ENCODE data around the gene CDKN2D. TPM values are rescaled to one million over a fixed set of nuclear protein-coding genes. Genes with fewer than 3 reads are reported as not detected.

CDKN2D gene
- total and polyA plus RNA-seq, 2 of the 13 experiments (the other 11 are each of a cell fraction or from before 2014, with no cell fraction given) = 5.4 to 8.6 TPM

DNA sequence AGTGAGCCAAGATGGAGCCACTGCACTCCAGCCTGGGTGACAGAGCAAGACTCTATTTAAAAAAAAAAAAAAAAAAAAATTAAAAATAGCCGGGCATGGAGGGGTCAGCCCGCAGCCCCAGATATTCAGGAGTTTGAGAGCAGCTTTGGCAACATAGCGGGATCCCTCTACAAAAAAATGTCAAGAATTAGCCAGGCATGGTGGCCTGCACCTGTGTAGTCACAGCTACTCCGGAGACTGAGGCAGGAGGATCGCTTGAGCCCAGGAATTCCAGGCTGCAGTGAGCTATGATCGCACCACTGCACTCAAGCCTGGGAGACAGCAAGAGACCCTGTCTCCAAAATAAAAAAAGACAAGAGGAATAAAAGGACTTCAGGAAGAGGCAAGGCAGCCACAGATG is 17.6 kb upstream of the CDKN2D start (continued):
- TF ChIP-seq, protein P1, sequence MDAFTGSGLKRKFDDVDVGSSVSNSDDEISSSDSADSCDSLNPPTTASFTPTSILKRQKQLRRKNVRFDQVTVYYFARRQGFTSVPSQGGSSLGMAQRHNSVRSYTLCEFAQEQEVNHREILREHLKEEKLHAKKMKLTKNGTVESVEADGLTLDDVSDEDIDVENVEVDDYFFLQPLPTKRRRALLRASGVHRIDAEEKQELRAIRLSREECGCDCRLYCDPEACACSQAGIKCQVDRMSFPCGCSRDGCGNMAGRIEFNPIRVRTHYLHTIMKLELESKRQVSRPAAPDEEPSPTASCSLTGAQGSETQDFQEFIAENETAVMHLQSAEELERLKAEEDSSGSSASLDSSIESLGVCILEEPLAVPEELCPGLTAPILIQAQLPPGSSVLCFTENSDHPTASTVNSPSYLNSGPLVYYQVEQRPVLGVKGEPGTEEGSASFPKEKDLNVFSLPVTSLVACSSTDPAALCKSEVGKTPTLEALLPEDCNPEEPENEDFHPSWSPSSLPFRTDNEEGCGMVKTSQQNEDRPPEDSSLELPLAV (CRISPR knock-in tag; conservative IDR thresholded peaks at IDR 0.05; ENCODE audit: low read depth) = no peak
- no peak for TF ChIP-seq FOXA3 (CRISPR knock-in tag; IDR thresholded peaks at IDR 0.05)
- no peak for TF ChIP-seq NFYC (CRISPR knock-in tag; IDR thresholded peaks at IDR 0.05)
- TF ChIP-seq, protein P2, sequence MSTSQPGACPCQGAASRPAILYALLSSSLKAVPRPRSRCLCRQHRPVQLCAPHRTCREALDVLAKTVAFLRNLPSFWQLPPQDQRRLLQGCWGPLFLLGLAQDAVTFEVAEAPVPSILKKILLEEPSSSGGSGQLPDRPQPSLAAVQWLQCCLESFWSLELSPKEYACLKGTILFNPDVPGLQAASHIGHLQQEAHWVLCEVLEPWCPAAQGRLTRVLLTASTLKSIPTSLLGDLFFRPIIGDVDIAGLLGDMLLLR (CRISPR knock-in tag; IDR thresholded peaks at IDR 0.05) = no peak
- TF ChIP-seq, protein P3, sequence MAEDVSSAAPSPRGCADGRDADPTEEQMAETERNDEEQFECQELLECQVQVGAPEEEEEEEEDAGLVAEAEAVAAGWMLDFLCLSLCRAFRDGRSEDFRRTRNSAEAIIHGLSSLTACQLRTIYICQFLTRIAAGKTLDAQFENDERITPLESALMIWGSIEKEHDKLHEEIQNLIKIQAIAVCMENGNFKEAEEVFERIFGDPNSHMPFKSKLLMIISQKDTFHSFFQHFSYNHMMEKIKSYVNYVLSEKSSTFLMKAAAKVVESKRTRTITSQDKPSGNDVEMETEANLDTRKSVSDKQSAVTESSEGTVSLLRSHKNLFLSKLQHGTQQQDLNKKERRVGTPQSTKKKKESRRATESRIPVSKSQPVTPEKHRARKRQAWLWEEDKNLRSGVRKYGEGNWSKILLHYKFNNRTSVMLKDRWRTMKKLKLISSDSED (CRISPR knock-in tag; IDR thresholded peaks at IDR 0.05) = no peak

DNA sequence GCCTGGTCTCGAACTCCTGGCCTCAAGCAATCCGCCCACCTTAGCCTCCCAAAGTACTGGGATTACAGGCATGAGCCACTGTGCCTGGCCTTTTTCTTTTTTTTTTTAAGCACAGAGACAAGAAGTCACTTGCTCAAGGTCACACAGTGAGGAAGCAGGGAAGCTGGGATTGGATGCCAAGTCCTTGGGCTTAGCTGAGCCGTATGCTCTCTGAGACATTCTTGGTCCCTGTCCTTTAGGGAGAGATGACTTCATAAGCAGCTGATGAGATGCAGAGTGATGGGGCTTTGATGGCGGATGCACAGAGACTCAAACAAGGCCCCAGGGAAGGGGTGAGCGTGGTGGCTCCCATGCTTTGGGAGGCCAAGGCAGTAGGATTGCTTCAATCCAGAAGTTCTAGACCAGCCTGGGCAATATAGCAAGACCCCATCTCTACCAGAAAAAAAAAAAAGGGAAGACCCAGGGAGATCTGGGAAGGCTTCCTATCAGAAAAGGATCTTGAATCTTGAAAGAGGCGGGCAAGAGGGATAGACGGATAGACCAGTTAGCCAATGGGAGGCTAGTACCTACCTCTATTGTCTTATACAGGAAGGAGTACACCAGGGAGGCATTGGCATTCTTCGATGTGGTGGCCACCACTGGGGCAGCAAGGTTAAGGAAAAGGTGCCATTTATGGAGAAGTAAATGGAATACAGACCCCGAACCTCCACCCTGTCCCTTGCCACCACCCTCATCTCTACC is 14.4 kb upstream of the CDKN2D start:
- Histone ChIP-seq H4K20me1 (ENCODE audit: insufficient read depth, low read length) (no peaks in the 10 kb centered on the region), H3K79me2 (ENCODE audit: insufficient read depth, low read length) (no peaks in the 10 kb centered on the region), H3K27ac (ENCODE audit: extremely low read length, insufficient read depth, low read length) (no peak overlapping the region), H3K4me3 (replicated peaks in 1 of 3; ENCODE audit: insufficient read depth in 1 of 3, low read depth in 2 of 3, low read length in 3 of 3) (no peak overlapping the region), H3K4me2 (ENCODE audit: low read depth, low read length) (peak overlapping the region; percentile 13; the same call in 1 of the 2 replicates), H2AFZ (ENCODE audit: low read length) (no peak overlapping the region), H3K4me1 (ENCODE audit: insufficient read depth, low read length) (peaks cover 23% of the 10 kb centered on the region), H3K9me3 (ENCODE audit: low read length) (no peaks in the 10 kb centered on the region), H3K9ac (ENCODE audit: insufficient read depth, low read depth, low read length) (no peak overlapping the region), H3K27me3 (ENCODE audit: control insufficient read depth in 1 of 2, insufficient read depth in 2 of 2, low read length in 2 of 2) (peaks cover 3 to 21% of the 10 kb centered on the region in 2 experiments; a peak in 3 of 5 replicates), H3K36me3 (replicated peaks in 1 of 2; ENCODE audit: control insufficient read depth in 1 of 2, insufficient read depth in 2 of 2, low read length in 2 of 2) (no peaks in the 10 kb centered on the region)
- intact Hi-C loops (cut with micrococcal nuclease; ENCODE audit: unreplicated experiment) = no loop called here
- ChIA-PET CTCF (ENCODE audit: low intra/inter-chr PET ratio, low total read pairs) (no interaction called here), POLR2A (no interaction called here)
- in situ Hi-C loops (cut with HindIII; ENCODE audit: extremely low pct_ligation_motif_present, low pct_unique_long_range_greater_than_20kb) = loop anchor here (5.0 kb wide), 1 partner anchor 59 kb away; no protein-coding TSS in a partner anchor
- ATAC-seq = no peak
- 51% methylated on average over 8 of the region's 9 CpGs for WGBS (ENCODE audit: low lambda C conversion rate)
- no peak for FAIRE-seq
- no TSS peak for BruUV-seq (replicated peaks)
- no peak for DNase-seq (ENCODE audit: low spot score)
- TF ChIP-seq ZNF121 (CRISPR knock-in tag; IDR thresholded peaks at IDR 0.05) (peak; percentile 71; the same call in 1 of the 2 replicates), ZNF562 (CRISPR knock-in tag; IDR thresholded peaks at IDR 0.05; ENCODE audit: borderline replicate concordance) (no peak)
- TF ChIP-seq, protein P4, sequence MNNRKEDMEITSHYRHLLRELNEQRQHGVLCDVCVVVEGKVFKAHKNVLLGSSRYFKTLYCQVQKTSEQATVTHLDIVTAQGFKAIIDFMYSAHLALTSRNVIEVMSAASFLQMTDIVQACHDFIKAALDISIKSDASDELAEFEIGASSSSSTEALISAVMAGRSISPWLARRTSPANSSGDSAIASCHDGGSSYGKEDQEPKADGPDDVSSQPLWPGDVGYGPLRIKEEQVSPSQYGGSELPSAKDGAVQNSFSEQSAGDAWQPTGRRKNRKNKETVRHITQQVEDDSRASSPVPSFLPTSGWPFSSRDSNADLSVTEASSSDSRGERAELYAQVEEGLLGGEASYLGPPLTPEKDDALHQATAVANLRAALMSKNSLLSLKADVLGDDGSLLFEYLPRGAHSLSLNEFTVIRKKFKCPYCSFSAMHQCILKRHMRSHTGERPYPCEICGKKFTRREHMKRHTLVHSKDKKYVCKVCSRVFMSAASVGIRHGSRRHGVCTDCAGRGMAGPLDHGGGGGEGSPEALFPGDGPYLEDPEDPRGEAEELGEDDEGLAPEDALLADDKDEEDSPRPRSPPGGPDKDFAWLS (CRISPR knock-in tag; IDR thresholded peaks at IDR 0.05; ENCODE audit: borderline replicate concordance) = no peak
- TF ChIP-seq, protein P5, sequence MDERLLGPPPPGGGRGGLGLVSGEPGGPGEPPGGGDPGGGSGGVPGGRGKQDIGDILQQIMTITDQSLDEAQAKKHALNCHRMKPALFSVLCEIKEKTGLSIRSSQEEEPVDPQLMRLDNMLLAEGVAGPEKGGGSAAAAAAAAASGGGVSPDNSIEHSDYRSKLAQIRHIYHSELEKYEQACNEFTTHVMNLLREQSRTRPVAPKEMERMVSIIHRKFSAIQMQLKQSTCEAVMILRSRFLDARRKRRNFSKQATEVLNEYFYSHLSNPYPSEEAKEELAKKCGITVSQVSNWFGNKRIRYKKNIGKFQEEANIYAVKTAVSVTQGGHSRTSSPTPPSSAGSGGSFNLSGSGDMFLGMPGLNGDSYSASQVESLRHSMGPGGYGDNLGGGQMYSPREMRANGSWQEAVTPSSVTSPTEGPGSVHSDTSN (CRISPR knock-in tag; IDR thresholded peaks at IDR 0.05) = 0 out of 2 replicates have a peak, but pooled peaks have one; percentile 13

Data from HepG2 (cell line).